H54 (cell line): ENCODE data around the gene CNTN4.

Source experiments
- DNase-seq: peaks from one replicate; pipeline ENCODE4 v3.0.0; 2011; ENCODE audit warnings: low spot score, mixed read lengths; ENCODE audit not compliant: insufficient read length
- FAIRE-seq: peaks from 3 replicates; lab custom pipeline; 2011; peaks lifted over from hg19 to GRCh38; lab: Jason Lieb, UNC
- POLR2A ChIP-seq: IDR thresholded peaks from 2 replicates; pipeline ENCODE4 v1.6.1; 2011; ENCODE audit warnings: low read depth, mild to moderate bottlenecking, low read length

Gene CNTN4

DNA sequence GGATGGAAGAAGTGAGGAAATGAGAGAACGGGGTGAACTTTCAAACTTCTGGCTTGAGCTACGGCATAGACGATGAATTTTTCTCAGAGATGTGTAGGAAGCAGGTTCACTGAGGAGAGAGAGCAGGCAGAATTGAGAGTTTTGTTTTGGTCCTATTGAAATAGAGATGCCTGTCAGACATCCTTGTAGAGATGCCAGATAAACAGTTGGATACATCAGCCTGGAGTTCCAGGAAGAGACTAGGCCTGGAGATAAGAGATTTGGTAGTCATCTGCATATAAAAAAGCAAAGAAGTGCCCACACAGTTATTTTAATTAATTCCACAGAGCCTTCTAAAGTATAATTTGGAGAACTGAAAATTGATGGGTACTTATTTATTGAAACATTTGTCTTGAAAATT lies 515.9 kb downstream of the CNTN4 start:
- TF ChIP-seq POLR2A = no peak
- DNase-seq (no peak), FAIRE-seq (no peak)

DNA sequence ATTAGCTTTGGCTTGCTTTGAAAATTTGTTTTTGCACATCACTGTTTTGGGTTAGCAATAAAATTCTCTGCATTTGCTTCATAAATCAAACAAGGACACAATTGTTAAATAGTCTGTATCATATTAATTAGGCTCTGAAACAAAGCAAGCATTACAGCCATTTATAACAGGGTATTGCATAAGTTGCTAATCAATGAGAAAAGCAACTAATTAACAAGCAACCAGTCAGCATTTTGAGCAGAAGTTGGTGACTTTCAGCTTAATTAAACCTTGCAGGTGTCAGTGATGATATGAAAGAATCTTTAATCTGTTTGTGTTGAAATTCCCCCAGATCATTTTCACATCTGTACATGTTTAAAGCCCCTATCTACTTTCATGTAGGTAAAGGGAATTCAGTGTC lies 516.4 kb downstream of the CNTN4 start:
- no peak for TF ChIP-seq POLR2A
- no peak for DNase-seq
- no peak for FAIRE-seq

DNA sequence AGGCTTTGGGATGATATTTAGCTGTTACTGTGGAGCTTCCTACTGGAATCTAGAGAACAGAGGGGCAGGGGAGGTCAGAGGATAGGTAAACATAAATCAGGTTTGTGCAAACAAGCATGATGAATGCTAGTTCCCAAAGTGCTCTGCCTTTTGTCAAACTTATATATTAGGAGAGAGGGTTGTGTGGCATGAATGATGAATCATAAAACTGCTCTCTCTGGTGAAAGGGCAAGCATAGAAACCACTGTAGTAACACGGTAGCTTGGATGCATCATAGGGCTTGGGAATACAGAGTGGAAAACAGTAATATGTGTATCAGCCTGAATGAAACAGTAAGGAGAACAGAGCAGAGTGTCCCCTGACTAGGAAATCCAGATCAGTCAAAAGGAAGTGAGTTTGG lies 524.8 kb downstream of the CNTN4 start:
- FAIRE-seq (no peak), DNase-seq (no peak)
- no peak for TF ChIP-seq POLR2A

DNA sequence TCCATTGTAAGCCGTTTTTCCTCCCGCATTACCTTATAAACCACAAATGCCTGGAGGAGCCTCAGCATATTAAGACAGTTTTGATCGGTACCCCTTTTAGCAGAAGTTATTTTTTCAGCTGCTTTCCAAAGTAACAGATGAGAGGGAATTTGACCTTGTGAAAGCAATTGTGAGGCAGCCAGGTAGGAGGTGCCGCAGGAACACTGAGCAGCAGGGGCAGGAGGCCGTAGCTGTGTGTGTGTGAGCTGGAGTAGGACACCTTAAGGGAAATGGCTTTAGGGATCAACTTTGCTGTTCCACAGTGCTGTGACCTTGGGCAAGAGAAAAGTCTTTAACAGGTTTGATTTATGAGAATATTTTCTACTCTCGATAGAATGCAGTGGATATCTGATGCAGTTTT lies 529.5 kb downstream of the CNTN4 start:
- no peak for DNase-seq
- no peak for TF ChIP-seq POLR2A
- no peak for FAIRE-seq

DNA sequence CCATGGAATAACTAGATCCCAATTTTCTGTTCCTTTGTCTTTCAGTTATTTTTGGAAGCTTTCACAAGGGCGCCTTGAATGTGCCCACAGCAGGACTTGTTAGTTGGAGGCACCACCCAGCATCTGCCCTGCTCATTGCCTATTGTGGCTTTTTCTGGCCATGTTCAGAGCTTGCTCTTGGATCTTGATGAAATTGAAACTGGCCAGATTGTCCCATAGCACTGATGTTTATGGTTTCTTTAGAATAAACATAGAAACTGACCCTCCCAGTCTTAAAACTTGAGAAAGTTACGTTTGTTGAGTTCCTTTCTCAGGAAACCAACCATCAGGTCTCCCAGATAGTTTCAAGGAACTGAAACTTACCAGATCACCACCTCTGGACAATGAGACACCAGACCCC lies 536.8 kb downstream of the CNTN4 start:
- TF ChIP-seq POLR2A = no peak
- FAIRE-seq (no peak), DNase-seq (no peak)

DNA sequence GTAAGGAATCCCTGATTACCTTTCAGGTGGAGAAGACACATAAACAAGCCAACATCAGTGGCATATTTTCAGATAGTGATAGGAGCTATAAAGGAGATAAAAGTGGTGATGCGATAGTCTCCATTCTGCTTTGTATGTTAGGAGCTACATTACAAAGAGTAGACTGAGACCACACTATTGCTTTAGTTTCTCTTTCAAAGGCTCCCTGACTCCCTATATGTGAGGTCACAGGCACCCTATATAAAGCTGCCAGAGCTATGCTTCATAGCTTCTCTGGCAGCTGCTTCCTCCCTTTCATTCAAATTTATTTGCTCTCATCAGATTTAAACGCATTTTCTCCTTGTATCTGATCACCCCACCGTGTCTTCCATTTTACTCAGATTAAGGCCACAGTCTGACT lies 544.9 kb downstream of the CNTN4 start:
- FAIRE-seq = no peak
- DNase-seq = no peak

DNA sequence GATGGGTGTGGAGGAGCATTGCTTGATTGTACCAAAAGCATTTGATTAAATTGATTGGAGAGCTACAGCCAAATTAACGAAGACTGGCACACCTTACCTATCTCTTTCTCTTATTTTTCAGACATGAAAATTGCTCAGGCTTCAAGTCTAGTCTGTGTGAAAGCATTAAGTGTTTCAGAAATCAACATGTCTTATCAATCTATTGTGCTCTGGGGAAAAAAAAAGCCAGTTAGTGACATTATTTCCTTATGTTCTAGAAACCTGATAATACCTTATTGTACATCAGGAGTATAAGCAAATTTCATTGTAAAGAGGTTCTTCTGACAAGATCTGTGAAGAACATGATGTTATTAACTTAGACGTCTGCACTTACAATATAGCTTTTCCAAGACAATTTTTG lies 546.3 kb downstream of the CNTN4 start:
- FAIRE-seq (no peak), DNase-seq (no peak)
- no peak for TF ChIP-seq POLR2A

More for the DNA sequence above, 544.9 kb downstream of the CNTN4 start:
- TF ChIP-seq POLR2A = no peak

DNA sequence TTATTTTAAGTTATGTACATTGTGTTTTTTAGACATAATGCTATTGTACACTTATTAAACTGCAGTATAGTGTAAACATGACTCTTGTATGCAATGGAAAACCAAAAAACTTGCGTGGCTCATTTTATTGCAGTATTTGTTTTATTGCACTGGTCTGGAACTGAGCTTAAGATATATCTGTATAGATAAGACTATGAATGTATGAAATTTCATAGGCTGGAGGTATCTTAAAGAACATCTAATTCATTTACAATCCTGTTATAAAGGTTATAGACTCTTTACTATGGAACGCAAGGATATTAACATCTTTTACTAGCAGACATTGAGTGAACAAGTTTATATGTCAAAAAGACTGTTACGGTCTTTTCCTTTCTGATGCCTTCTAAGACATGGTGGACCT lies 552.1 kb downstream of the CNTN4 start:
- no peak for TF ChIP-seq POLR2A
- FAIRE-seq (no peak), DNase-seq (no peak)

DNA sequence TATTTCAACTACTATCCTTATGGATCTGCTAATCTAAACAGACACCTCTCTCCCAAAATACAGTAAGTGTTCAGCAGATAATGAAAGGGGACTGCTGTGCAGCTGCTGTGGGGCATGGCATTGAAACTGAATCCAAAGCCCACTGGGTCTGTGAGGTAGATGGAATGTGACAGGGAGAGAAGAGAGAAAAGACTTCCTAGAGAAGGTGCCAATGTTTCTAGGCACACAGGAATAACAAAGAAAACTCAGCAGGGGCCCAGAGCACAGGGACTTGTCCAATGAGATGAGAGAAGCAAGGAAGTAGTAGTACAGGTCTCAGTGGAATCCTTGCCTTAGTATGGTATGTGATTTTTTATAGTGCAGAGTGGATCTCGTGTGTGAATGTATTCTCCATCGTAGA lies 553.7 kb downstream of the CNTN4 start:
- FAIRE-seq = no peak

DNA sequence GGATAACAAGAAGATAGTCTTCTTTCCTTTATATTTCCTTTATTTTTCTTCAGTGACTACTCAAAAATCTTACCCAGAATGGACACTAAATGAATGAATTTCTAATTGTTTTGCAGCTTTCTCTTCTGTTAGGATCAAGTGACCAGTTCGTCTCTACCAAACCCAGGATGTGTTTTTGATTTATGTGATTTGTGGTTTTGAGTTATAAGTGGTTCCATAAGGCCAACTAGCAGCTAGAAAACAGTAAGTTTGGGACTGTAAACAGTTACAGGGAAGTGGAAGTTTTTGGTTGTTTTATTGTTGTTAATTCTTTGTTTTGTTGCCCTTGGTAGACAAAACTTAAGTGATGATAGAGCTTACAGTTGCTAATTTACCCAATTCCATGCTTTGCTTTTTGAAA lies 555.0 kb downstream of the CNTN4 start:
- FAIRE-seq (no peak), DNase-seq (no peak)
- no peak for TF ChIP-seq POLR2A

More for the DNA sequence above, 553.7 kb downstream of the CNTN4 start:
- TF ChIP-seq POLR2A = no peak
- no peak for DNase-seq

DNA sequence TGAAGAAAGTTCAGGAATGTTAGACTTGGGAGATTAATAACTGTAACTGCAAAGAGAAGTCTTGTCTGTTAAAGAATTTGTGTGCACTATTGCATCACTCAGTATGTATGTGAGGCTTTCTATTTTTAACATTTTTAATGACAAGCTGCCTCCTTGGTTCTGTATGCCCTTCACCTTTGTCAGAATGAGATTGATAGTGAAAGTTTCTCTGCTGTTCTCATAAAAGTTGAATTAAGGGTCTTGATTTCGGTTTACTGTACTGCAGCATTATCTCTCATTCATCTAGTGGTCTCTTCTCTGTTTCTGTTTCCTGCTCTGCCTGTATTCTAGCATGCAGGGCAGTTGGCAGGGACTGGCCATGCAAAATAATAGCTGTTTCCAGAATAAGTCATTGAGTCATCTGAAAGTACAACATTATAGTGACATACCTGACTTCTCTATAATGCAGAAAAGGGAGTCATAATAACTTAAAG lies 556.6 kb downstream of the CNTN4 start:
- FAIRE-seq (no peak), DNase-seq (no peak)
- TF ChIP-seq POLR2A = no peak

DNA sequence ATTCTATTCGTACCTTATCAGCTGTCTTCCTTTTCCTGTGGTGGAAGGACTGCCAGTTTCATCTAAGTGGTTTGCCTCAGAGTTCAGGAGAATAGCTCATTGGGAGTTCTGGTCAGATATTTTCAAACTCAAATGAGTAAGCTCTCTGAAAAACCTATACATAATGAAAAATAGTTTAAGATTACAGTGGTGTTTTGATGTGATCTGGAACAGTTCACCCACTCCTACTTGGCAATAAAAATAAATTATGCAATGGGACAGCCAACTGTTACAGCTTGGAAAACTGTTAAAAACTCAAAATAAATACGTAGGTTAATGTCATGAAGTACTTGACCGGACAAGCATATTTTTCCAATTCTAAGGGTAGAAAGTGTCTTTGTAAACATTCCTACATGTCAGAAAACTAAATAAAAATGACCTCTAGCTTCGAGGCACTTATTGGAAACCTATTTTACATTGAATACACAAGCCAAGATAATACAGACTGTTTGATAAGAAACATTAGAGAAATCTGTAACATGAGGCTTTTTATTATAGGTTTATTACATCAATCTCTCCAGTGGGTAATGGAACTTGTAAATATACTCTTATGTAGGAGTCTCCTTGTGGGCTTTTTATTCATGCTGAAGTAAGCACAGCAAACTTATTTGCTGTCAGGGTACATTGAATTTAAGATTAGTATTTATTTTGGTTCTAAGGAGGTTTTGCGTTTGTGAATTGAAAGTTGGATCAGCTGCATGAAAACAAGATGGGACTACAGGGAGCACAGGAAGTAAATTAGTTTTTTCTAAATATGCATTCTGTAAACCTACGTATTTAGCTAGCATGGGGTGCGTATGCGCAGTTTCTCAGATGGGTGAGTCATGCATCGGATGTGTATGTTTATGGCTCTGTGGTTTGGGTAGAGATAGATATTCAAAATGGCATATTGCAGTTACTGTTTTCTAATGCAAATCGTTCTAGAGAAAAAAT lies 558.4 kb downstream of the CNTN4 start:
- DNase-seq (no peak), FAIRE-seq (no peak)
- TF ChIP-seq POLR2A = no peak

DNA sequence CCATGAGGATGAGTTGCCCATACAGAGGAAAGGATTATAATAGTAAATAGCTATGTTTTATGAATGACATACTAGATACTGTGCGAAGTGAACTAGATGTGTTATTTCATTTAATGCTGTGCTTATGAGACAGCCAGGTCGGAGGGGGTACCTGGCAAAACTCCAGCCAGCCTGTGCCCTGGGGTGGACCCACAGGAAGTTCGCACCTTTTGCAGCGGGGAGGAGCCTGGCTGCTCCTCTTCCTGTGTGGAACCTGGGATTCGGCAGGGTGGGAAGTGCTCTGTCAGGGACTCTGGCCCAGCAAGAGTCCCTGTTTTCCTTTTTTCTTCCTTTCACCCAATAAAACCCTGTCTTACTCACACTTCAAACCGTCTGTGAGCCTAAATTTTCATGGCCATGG lies 559.3 kb downstream of the CNTN4 start:
- no peak for TF ChIP-seq POLR2A
- FAIRE-seq (no peak), DNase-seq (no peak)

DNA sequence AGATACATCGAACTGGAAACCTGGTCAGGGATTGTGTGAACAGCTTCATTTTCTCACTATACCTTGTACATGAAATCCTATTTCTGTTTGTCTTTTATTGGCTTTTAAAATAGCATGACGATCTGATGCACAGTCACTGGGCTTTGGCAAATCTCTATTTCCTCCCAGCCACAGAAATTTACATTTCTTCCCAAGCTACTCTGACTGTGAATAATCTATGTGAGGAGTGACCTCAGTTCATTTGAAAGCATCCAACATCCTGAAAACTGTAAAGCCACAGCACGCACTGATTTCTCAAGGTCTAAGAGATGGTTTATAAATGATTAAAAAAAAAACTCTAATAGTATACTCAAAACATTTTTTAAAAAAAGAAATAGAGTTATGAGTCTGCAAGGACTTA lies 561.2 kb downstream of the CNTN4 start:
- no peak for DNase-seq
- no peak for TF ChIP-seq POLR2A
- FAIRE-seq = no peak

DNA sequence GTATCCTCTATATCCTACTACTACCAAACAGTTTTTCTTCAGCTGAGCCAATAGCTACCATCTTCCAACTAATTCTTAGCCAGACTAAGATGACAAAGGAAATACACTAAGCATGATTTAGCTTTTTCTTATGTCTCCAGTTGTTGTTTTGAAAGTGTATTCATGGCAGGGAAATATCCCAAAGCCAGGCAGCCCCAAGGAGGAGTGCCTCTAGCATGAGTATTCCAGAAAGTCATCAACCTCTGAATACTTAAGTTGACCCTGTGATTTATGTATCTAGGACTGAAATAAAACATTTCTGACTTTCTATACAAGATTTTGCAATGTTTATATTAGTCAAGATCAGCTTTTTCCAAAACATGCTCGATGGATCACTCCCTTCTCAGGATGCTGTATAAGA lies 562.4 kb downstream of the CNTN4 start:
- FAIRE-seq (no peak), DNase-seq (no peak)
- TF ChIP-seq POLR2A = no peak
